HEK293 (cell line): ENCODE results near the gene ORM2.

Experiments used
- KLF1 ChIP-seq: fragments of 450-650 bp; formaldehyde crosslinking; IDR thresholded peaks from 2 replicates; pipeline ENCODE4 v1.5.1; 2016; ENCODE audit warnings: missing biosample characterization, missing genetic modification characterization
- ZEB2 ChIP-seq: fragments of 450-650 bp; formaldehyde crosslinking; IDR thresholded peaks from 2 replicates; pipeline ENCODE4 v1.5.1; 2016; ENCODE audit warnings: missing biosample characterization, missing genetic modification characterization
- ZFP3 ChIP-seq: fragments of 450-650 bp; formaldehyde crosslinking; IDR thresholded peaks from 2 replicates; pipeline ENCODE4 v1.5.1; 2016; ENCODE audit warnings: low read depth, missing biosample characterization, missing genetic modification characterization
- ZIC2 ChIP-seq: fragments of 450-650 bp; formaldehyde crosslinking; IDR thresholded peaks from 2 replicates; pipeline ENCODE4 v1.5.1; 2016; ENCODE audit warnings: missing biosample characterization, missing genetic modification characterization
- ZNF24 ChIP-seq: fragments of 450-650 bp; formaldehyde crosslinking; IDR thresholded peaks from 2 replicates; pipeline ENCODE4 v1.5.1; 2016; ENCODE audit warnings: missing biosample characterization, missing genetic modification characterization
- ZNF391 ChIP-seq: fragments of 450-650 bp; formaldehyde crosslinking; IDR thresholded peaks from 2 replicates; pipeline ENCODE4 v1.5.1; 2016; ENCODE audit warnings: low read depth, missing biosample characterization, missing genetic modification characterization, borderline replicate concordance
- ZNF670 ChIP-seq: fragments of 450-650 bp; formaldehyde crosslinking; IDR thresholded peaks from 2 replicates; pipeline ENCODE4 v1.5.1; 2016; ENCODE audit warnings: missing biosample characterization, missing genetic modification characterization, low read depth
- ZNF843 ChIP-seq: fragments of 450-650 bp; formaldehyde crosslinking; IDR thresholded peaks from 2 replicates; pipeline ENCODE4 v1.5.1; 2016; ENCODE audit warnings: missing biosample characterization, missing genetic modification characterization
- TF ChIP-seq, protein P1 (sequence below): fragments of 450-650 bp; formaldehyde crosslinking; IDR thresholded peaks from 2 replicates; pipeline ENCODE4 v1.5.1; 2016; ENCODE audit warnings: missing biosample characterization, missing genetic modification characterization
- TF ChIP-seq, protein P2 (sequence below): fragments of 450-650 bp; formaldehyde crosslinking; conservative IDR thresholded peaks from 2 replicates; pipeline ENCODE4 v1.5.1; 2016; ENCODE audit warnings: low read depth, missing biosample characterization, missing genetic modification characterization
- TF ChIP-seq, protein P3 (sequence below): fragments of 450-650 bp; formaldehyde crosslinking; IDR thresholded peaks from 2 replicates; pipeline ENCODE4 v1.5.1; 2016; ENCODE audit warnings: missing biosample characterization, missing genetic modification characterization
- TF ChIP-seq, protein P4 (sequence below): fragments of 450-650 bp; formaldehyde crosslinking; IDR thresholded peaks from 2 replicates; pipeline ENCODE4 v1.5.1; 2016; ENCODE audit warnings: missing biosample characterization, missing genetic modification characterization

DNA sequence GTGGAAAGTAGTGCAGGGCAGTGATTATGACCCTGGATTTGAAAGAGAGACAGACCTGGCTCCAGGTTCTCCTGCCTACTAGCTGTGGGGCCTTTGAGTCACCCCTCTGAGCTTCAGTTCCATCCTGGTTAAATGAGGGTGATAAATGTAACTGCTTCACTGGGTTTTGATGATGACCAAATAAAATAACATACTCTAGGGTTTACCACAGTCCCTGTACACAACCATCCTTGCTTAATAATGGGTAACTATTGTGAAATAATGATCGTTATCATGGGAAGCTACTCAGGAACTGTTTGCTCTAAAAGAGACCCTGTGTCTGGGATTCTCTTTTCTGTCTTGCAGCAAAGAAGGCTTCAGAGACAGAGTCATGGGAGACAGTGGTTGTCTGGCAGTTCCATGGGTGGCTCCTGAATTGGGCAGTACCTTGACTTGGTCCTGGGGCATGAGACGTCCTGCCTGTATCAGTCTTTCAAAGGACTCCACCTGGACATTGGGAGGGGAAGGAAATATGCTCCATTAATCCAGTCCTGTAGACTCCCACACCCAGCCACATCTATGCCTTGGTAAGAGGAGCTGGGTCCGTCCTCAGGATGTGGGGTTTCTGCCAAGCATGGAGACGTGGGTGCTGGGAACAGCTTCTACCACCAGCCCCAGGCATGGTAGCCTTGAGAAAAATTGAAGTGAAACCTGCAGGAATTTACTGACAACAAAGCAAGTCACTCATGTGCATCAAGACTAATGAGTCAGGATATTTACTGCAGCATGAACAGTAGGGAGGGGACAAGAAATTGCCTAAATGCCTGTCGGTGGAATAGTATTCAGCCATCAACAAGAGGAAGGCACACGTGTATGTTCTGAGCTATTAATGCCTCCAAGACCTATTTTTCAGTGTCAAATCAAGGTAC is 34.7 kb downstream of the ORM2 start:
- TF ChIP-seq, protein P1, sequence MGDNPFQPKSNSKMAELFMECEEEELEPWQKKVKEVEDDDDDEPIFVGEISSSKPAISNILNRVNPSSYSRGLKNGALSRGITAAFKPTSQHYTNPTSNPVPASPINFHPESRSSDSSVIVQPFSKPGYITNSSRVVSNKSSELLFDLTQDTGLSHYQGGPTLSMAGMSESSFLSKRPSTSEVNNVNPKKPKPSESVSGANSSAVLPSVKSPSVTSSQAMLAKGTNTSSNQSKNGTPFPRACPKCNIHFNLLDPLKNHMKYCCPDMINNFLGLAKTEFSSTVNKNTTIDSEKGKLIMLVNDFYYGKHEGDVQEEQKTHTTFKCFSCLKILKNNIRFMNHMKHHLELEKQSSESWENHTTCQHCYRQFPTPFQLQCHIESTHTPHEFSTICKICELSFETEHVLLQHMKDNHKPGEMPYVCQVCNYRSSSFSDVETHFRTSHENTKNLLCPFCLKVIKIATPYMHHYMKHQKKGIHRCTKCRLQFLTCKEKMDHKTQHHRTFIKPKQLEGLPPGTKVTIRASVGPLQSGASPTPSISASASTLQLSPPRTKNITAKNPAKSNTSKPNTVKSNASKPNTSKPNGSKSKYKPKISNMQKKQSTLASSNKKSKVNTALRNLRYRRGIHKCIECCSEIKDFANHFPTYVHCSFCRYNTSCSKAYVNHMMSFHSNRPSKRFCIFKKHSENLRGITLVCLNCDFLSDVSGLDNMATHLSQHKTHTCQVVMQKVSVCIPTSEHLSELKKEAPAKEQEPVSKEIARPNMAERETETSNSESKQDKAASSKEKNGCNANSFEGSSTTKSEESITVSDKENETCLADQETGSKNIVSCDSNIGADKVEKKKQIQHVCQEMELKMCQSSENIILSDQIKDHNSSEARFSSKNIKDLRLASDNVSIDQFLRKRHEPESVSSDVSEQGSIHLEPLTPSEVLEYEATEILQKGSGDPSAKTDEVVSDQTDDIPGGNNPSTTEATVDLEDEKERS, result no peak
- TF ChIP-seq, protein P2, sequence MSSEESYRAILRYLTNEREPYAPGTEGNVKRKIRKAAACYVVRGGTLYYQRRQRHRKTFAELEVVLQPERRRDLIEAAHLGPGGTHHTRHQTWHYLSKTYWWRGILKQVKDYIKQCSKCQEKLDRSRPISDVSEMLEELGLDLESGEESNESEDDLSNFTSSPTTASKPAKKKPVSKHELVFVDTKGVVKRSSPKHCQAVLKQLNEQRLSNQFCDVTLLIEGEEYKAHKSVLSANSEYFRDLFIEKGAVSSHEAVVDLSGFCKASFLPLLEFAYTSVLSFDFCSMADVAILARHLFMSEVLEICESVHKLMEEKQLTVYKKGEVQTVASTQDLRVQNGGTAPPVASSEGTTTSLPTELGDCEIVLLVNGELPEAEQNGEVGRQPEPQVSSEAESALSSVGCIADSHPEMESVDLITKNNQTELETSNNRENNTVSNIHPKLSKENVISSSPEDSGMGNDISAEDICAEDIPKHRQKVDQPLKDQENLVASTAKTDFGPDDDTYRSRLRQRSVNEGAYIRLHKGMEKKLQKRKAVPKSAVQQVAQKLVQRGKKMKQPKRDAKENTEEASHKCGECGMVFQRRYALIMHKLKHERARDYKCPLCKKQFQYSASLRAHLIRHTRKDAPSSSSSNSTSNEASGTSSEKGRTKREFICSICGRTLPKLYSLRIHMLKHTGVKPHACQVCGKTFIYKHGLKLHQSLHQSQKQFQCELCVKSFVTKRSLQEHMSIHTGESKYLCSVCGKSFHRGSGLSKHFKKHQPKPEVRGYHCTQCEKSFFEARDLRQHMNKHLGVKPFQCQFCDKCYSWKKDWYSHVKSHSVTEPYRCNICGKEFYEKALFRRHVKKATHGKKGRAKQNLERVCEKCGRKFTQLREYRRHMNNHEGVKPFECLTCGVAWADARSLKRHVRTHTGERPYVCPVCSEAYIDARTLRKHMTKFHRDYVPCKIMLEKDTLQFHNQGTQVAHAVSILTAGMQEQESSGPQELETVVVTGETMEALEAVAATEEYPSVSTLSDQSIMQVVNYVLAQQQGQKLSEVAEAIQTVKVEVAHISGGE (tag by site-specific recombination), result no peak
- TF ChIP-seq, protein P3, sequence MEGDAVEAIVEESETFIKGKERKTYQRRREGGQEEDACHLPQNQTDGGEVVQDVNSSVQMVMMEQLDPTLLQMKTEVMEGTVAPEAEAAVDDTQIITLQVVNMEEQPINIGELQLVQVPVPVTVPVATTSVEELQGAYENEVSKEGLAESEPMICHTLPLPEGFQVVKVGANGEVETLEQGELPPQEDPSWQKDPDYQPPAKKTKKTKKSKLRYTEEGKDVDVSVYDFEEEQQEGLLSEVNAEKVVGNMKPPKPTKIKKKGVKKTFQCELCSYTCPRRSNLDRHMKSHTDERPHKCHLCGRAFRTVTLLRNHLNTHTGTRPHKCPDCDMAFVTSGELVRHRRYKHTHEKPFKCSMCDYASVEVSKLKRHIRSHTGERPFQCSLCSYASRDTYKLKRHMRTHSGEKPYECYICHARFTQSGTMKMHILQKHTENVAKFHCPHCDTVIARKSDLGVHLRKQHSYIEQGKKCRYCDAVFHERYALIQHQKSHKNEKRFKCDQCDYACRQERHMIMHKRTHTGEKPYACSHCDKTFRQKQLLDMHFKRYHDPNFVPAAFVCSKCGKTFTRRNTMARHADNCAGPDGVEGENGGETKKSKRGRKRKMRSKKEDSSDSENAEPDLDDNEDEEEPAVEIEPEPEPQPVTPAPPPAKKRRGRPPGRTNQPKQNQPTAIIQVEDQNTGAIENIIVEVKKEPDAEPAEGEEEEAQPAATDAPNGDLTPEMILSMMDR (tag by site-specific recombination), result no peak
- TF ChIP-seq ZIC2 (tag by site-specific recombination) (no peak), KLF1 (tag by site-specific recombination) (no peak), ZFP3 (tag by site-specific recombination) (no peak), ZNF843 (tag by site-specific recombination) (no peak), ZNF24 (tag by site-specific recombination) (no peak), ZNF670 (tag by site-specific recombination) (no peak), ZEB2 (tag by site-specific recombination) (no peak), ZNF391 (tag by site-specific recombination) (no peak)
- TF ChIP-seq, protein P4, sequence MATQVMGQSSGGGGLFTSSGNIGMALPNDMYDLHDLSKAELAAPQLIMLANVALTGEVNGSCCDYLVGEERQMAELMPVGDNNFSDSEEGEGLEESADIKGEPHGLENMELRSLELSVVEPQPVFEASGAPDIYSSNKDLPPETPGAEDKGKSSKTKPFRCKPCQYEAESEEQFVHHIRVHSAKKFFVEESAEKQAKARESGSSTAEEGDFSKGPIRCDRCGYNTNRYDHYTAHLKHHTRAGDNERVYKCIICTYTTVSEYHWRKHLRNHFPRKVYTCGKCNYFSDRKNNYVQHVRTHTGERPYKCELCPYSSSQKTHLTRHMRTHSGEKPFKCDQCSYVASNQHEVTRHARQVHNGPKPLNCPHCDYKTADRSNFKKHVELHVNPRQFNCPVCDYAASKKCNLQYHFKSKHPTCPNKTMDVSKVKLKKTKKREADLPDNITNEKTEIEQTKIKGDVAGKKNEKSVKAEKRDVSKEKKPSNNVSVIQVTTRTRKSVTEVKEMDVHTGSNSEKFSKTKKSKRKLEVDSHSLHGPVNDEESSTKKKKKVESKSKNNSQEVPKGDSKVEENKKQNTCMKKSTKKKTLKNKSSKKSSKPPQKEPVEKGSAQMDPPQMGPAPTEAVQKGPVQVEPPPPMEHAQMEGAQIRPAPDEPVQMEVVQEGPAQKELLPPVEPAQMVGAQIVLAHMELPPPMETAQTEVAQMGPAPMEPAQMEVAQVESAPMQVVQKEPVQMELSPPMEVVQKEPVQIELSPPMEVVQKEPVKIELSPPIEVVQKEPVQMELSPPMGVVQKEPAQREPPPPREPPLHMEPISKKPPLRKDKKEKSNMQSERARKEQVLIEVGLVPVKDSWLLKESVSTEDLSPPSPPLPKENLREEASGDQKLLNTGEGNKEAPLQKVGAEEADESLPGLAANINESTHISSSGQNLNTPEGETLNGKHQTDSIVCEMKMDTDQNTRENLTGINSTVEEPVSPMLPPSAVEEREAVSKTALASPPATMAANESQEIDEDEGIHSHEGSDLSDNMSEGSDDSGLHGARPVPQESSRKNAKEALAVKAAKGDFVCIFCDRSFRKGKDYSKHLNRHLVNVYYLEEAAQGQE (tag by site-specific recombination), result no peak
